Kidney (tissue), 14 donors: ENCODE measurements around the gene MYMK. TPM values are rescaled to one million over a fixed set of nuclear protein-coding genes. Genes with fewer than 3 reads are reported as not detected.

ENCODE experiments used
- DNase-seq, 5 donors: peaks; one replicate each; pipeline ENCODE4 v3.0.0-alpha.2; 2013 to 2020
- FAIRE-seq: peaks from 2 replicates; lab custom pipeline; 2012; peaks lifted over from hg19 to GRCh38; lab: Jason Lieb, UNC
- H3K27ac ChIP-seq, 2 donors: one replicate each; pipeline ENCODE4 v1.7.0; 2013; ENCODE audit warnings: low read depth in 2 of 2, low read length in 2 of 2, inconsistent platforms in 1 of 2
- H3K27me3 ChIP-seq: one replicate; pipeline ENCODE4 v1.7.1; 2013; ENCODE audit warnings: low read length, inconsistent platforms; ENCODE audit not compliant: control insufficient read depth, insufficient read depth
- H3K36me3 ChIP-seq, 3 donors: one replicate each; pipeline versions ENCODE4 v1.7.0 to v1.7.1; 2013; ENCODE audit warnings: low read length in 3 of 3, control low read depth in 1 of 3, inconsistent platforms in 1 of 3; ENCODE audit not compliant: insufficient read depth in 3 of 3, control insufficient read depth in 2 of 3
- H3K4me1 ChIP-seq, 3 donors: one replicate each; pipeline versions ENCODE4 v1.7.0 to v1.7.1; 2013; ENCODE audit warnings: low read length in 3 of 3, inconsistent platforms in 1 of 3, low read depth in 1 of 3; ENCODE audit not compliant: control insufficient read depth in 2 of 3, insufficient read depth in 2 of 3
- H3K4me3 ChIP-seq, 3 donors: one replicate each; pipeline versions ENCODE4 v1.7.0 to v1.8.1; 2013; ENCODE audit warnings: low read length in 3 of 3, control low read depth in 1 of 3, inconsistent platforms in 1 of 3
- H3K9ac ChIP-seq, 3 donors: one replicate each; pipeline versions ENCODE4 v1.7.0 to v1.7.1; 2013; ENCODE audit warnings: low read length in 3 of 3, control low read depth in 1 of 3, inconsistent platforms in 1 of 3
- H3K9me3 ChIP-seq, 3 donors: one replicate each; pipeline versions ENCODE4 v1.7.0 to v1.7.1; 2013; ENCODE audit warnings: low read length in 3 of 3, control low read depth in 1 of 3, inconsistent platforms in 1 of 3; ENCODE audit not compliant: control insufficient read depth in 2 of 3, insufficient read depth in 1 of 3
- intact Hi-C: fragments of 100-400 bp; cut with DNase I; formaldehyde crosslinking; loops from one replicate; pipeline ENCODE4 v1.11.1; 2022
- polyA plus RNA-seq: library from polyadenylated mRNA; stranded (reverse); fragments of 350-450 nt; fragmentation: Illumina TruSeq; extraction: RNeasy Lipid Tissue Mini Kit (QIAGEN cat#74804); gene quantifications from one replicate; pipeline ENCODE4 v1.2.3, GENCODE V29; 2014; ENCODE audit warnings: low read depth, low replicate concordance; ENCODE audit not compliant: insufficient read depth
- total RNA-seq: library from RNA; stranded (reverse); fragmentation: NEBNext Ultra II Directional; extraction: Animal tissue kit (Norgen Biotek cat#: 25700); gene quantifications from one replicate; pipeline ENCODE4 v1.2.1, GENCODE V29; 2021
- TF ChIP-seq, protein P1 (sequence below): IDR thresholded peaks from 3 replicates; pipeline ENCODE4 v1.5.1; 2012; ENCODE audit warnings: mild to moderate bottlenecking, moderate library complexity, borderline replicate concordance; ENCODE audit not compliant: insufficient read depth; ENCODE audit errors: extremely low read depth
- donor health status: control.
- donor health status: control.
- donor health status: control.
- donor health status: control.
- donor health status: control.
- donor health status: DM: yes; HTN: yes; CAD: no.
- donor health status: Normal renal cell carcinoma (clear cell type).

MYMK gene
- total and polyA plus RNA-seq, 2 donors from 2014 or later = not detected

DNA sequence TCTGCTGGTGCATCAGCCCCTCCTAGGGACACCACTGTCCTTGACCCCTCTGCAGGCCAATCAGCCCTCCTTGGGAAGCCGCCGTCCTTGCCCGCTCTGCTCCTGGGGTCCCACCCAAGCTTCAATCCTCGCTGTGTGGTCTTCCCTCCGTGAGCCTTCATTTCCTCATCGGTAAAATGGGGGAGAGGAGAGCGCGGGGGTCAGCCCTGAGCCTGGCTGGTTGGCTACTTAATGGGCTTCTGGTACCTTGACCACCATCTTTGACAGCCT is 33.2 kb downstream of the MYMK start:
- peak in 1 of 5 donors; percentile 65 for DNase-seq
- no peaks in the 10 kb centered on the region for H3K27me3 ChIP-seq
- H3K9ac ChIP-seq = no peak overlapping the region
- no peaks in the 10 kb centered on the region for H3K9me3 ChIP-seq
- H3K36me3 ChIP-seq = no peaks in the 10 kb centered on the region
- peaks cover 0 to 7% (median 0%) of the 10 kb centered on the region in 3 donors for H3K4me1 ChIP-seq
- no peak for FAIRE-seq
- intact Hi-C loops = no loop called here
- no peak overlapping the region for H3K4me3 ChIP-seq
- H3K27ac ChIP-seq = peak overlapping the region in 1 of 2 donors; percentile 32
- TF ChIP-seq, protein P1, sequence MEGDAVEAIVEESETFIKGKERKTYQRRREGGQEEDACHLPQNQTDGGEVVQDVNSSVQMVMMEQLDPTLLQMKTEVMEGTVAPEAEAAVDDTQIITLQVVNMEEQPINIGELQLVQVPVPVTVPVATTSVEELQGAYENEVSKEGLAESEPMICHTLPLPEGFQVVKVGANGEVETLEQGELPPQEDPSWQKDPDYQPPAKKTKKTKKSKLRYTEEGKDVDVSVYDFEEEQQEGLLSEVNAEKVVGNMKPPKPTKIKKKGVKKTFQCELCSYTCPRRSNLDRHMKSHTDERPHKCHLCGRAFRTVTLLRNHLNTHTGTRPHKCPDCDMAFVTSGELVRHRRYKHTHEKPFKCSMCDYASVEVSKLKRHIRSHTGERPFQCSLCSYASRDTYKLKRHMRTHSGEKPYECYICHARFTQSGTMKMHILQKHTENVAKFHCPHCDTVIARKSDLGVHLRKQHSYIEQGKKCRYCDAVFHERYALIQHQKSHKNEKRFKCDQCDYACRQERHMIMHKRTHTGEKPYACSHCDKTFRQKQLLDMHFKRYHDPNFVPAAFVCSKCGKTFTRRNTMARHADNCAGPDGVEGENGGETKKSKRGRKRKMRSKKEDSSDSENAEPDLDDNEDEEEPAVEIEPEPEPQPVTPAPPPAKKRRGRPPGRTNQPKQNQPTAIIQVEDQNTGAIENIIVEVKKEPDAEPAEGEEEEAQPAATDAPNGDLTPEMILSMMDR = no peak

DNA sequence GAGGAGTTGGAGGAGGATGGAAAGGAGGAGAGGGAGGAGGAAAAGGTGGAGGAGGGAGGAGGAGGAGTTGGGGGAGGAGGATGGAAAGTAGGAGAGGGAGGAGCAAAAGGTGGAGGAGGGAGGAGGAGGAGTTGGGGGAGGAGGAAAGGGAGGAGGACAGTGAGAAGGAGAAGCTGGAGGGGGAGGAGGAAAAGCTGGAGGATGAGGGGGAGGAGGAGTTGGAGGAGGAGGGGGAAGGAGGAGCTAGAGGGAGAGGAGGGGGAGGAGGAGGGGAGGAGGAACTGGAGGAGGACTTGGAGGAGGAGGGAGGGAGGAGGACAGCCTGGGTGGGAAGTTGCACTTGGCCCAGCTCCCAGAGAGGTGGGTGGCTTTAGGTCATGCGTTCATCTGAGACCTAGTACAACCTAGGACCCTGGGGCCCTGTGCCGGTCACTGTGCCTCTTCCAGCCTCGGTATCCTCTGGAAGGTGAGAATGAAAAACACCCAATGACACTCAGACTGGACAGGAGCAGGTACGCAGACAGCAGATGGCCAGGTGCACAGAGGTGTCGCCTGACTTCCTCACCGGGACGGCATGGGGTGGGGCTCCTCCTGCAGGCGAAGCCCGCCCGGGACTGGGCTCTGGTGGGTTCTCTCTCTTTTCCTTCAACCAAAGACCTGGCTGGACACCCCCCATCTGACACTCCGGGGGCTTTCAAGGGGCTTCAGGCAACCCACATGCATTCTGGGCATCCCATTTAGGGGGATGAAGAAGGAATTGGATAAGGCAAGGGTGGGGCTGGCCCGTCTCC is 33.7 kb downstream of the MYMK start:
- no peaks in the 10 kb centered on the region for H3K9me3 ChIP-seq
- H3K36me3 ChIP-seq = no peaks in the 10 kb centered on the region
- H3K4me1 ChIP-seq = peaks cover 0 to 7% (median 0%) of the 10 kb centered on the region in 3 donors
- DNase-seq = peak in 3 of 5 donors; percentile 29 to 71 (median 66)
- TF ChIP-seq, protein P1 = no peak
- H3K9ac ChIP-seq = no peak overlapping the region
- no peaks in the 10 kb centered on the region for H3K27me3 ChIP-seq
- no peak for FAIRE-seq
- intact Hi-C loops = no loop called here
- H3K27ac ChIP-seq = no peak overlapping the region
- H3K4me3 ChIP-seq = no peak overlapping the region

DNA sequence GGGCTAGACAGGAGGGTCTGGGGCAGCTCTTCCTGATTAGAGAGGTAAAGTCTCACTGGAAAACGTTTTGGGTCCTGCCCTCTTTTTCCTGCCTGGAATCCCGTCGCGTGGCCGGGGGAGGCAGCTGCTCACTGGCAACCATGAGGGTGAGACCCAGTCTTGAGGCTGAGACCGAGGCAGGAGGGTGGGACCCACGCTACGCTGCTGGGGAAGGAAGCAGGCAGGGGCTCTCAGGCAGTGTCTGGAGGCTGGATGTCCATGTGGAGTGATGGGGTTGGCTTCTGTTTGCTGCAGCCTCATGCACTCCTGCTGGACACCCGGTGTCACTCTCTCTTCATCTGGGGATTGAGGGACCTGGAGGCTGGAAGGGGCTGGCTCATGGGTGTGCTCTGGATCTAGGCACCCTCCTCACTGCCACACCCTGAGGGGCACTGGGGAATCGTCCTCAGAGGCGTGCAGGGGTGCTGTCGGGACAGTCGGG is 34.5 kb downstream of the MYMK start:
- Histone ChIP-seq H3K9me3 (no peaks in the 10 kb centered on the region), H3K4me3 (no peak overlapping the region), H3K27me3 (no peaks in the 10 kb centered on the region), H3K4me1 (peaks cover 0 to 7% (median 0%) of the 10 kb centered on the region in 3 donors), H3K9ac (no peak overlapping the region), H3K27ac (no peak overlapping the region), H3K36me3 (no peaks in the 10 kb centered on the region)
- FAIRE-seq (no peak), DNase-seq (peak in 1 of 5 donors; percentile 62)
- intact Hi-C loops = no loop called here
- TF ChIP-seq, protein P1 = no peak
